H1 (cell line): Measurements from ENCODE around the gene HIPK3. TPM values are rescaled to one million over a fixed set of nuclear protein-coding genes. Genes with fewer than 3 reads are reported as not detected.

ENCODE experiments used
- CTCF ChIA-PET: fragments of 300-600 bp; sonication (Branson Sonifier 250); formaldehyde crosslinking; loops from one replicate; lab custom pipeline; 2021; ENCODE audit not compliant: partially characterized antibody; lab: Charles Lee
- POLR2A ChIA-PET: fragments of 300-600 bp; sonication (Branson Sonifier 250); formaldehyde crosslinking; loops from one replicate; lab custom pipeline; 2021; ENCODE audit warnings: inconsistent platforms; ENCODE audit not compliant: partially characterized antibody; lab: Charles Lee
- DNase-seq, 2 experiments: peaks; one replicate each; pipeline versions ENCODE4 v3.0.0 to v3.0.0-alpha.2; 2010 to 2022; ENCODE audit warnings: low spot score in 2 of 2, low read depth in 1 of 2, mixed read lengths in 1 of 2
- FAIRE-seq: peaks from 2 replicates; lab custom pipeline; 2011; peaks lifted over from hg19 to GRCh38; lab: Jason Lieb, UNC
- H2AFZ ChIP-seq: 2 replicates; pipeline ENCODE4 v1.8.1; 2012; ENCODE audit warnings: low read length, inconsistent platforms
- H2AK5ac ChIP-seq: 2 replicates; pipeline ENCODE4 v1.6.1; 2013; ENCODE audit warnings: low read depth, low read length
- H2BK120ac ChIP-seq: replicated peaks from 2 replicates; pipeline ENCODE3; 2013; ENCODE audit warnings: low read depth, low read length, inconsistent platforms
- H2BK12ac ChIP-seq: 2 replicates; pipeline ENCODE4 v1.6.1; 2013; ENCODE audit warnings: low read depth, low read length
- H2BK15ac ChIP-seq: 2 replicates; pipeline ENCODE4 v1.6.1; 2013; ENCODE audit warnings: low read length
- H2BK20ac ChIP-seq: 2 replicates; pipeline ENCODE4 v1.6.1; 2013; ENCODE audit warnings: low read length
- H2BK5ac ChIP-seq: 2 replicates; pipeline ENCODE4 v1.6.1; 2013; ENCODE audit warnings: low read depth, low read length
- H3K14ac ChIP-seq: 2 replicates; pipeline ENCODE4 v1.6.1; 2013; ENCODE audit warnings: inconsistent platforms; ENCODE audit not compliant: insufficient read length
- H3K18ac ChIP-seq: 2 replicates; pipeline ENCODE4 v1.6.1; 2013; ENCODE audit warnings: low read length; ENCODE audit errors: extremely low read depth
- H3K23ac ChIP-seq: 2 replicates; pipeline ENCODE4 v1.6.1; 2013; ENCODE audit warnings: inconsistent platforms; ENCODE audit not compliant: insufficient read length
- H3K23me2 ChIP-seq: 2 replicates; pipeline ENCODE4 v1.6.1; 2013; ENCODE audit warnings: low read depth, low read length
- H3K27ac ChIP-seq: 2 replicates; pipeline ENCODE4 v1.6.1; 2011; ENCODE audit warnings: low read depth, low read length, inconsistent platforms
- H3K27me3 ChIP-seq, 4 experiments: replicated peaks in 1 of 4; 1 replicate in 1 of 4; 2 replicates in 3 of 4; pipeline versions ENCODE4 v1.6.1 to v1.8.1; 2011 to 2013; ENCODE audit warnings: low read length in 3 of 4, mild to moderate bottlenecking in 3 of 4, inconsistent platforms in 2 of 4, mixed read lengths in 2 of 4, moderate library complexity in 1 of 4; ENCODE audit not compliant: control insufficient read depth in 3 of 4, insufficient read depth in 3 of 4; ENCODE audit errors: extremely low read depth in 1 of 4
- H3K36me3 ChIP-seq, 4 experiments: 2 replicates each; pipeline versions ENCODE4 v1.6.1 to v1.8.1; 2011 to 2013; ENCODE audit warnings: mild to moderate bottlenecking in 4 of 4, low read length in 3 of 4, moderate library complexity in 2 of 4, control low read depth in 1 of 4, inconsistent platforms in 1 of 4; ENCODE audit not compliant: insufficient read depth in 4 of 4, control insufficient read depth in 2 of 4
- H3K4ac ChIP-seq: replicated peaks from 2 replicates; pipeline ENCODE3; 2013; ENCODE audit warnings: low read length, low read depth, mixed read lengths, inconsistent platforms; ENCODE audit not compliant: insufficient read length
- H3K4me1 ChIP-seq, 4 experiments: replicated peaks in 1 of 4; 1 replicate in 1 of 4; 2 replicates in 3 of 4; pipeline versions ENCODE4 v1.6.1 to v1.8.1; 2011 to 2013; ENCODE audit warnings: low read length in 3 of 4, inconsistent platforms in 2 of 4, mixed read lengths in 1 of 4; ENCODE audit not compliant: insufficient read depth in 4 of 4, control insufficient read depth in 3 of 4
- H3K4me2 ChIP-seq, 2 experiments: 2 replicates each; pipeline versions ENCODE4 v1.6.1 to v1.8.1; 2011 to 2013; ENCODE audit warnings: low read depth in 2 of 2, low read length in 2 of 2, control low read depth in 1 of 2, inconsistent platforms in 1 of 2, mild to moderate bottlenecking in 1 of 2; ENCODE audit not compliant: insufficient read depth in 1 of 2
- H3K4me3 ChIP-seq, 4 experiments: fragments of 200-600, 300-600 bp in 1 of 4; sonication (generic), shearing (Covaris generic), sonication (Bioruptor Twin) in 1 of 4; 2 replicates each; pipeline versions ENCODE4 v1.5.1 to v1.8.1; 2011 to 2016; ENCODE audit warnings: low read length in 4 of 4, low read depth in 3 of 4, control low read depth in 2 of 4, inconsistent platforms in 2 of 4, mild to moderate bottlenecking in 2 of 4, mixed read lengths in 1 of 4, moderate library complexity in 1 of 4; ENCODE audit not compliant: insufficient read depth in 2 of 4; ENCODE audit errors: extremely low read depth in 1 of 4
- H3K56ac ChIP-seq: replicated peaks from 2 replicates; pipeline ENCODE3; 2013; ENCODE audit warnings: low read depth, mild to moderate bottlenecking, mixed read lengths, low read length, inconsistent platforms; ENCODE audit not compliant: insufficient read length
- H3K79me1 ChIP-seq: 2 replicates; pipeline ENCODE4 v1.6.1; 2013; ENCODE audit warnings: low read depth, low read length, control low read depth
- H3K79me2 ChIP-seq, 2 experiments: 2 replicates each; pipeline versions ENCODE4 v1.6.1 to v1.8.1; 2012 to 2013; ENCODE audit warnings: low read length in 2 of 2, mild to moderate bottlenecking in 2 of 2, inconsistent platforms in 1 of 2; ENCODE audit not compliant: insufficient read depth in 2 of 2, control insufficient read depth in 1 of 2
- H3K9ac ChIP-seq, 4 experiments: replicated peaks in 1 of 4; 1 replicate in 1 of 4; 2 replicates in 3 of 4; pipeline versions ENCODE4 v1.6.1 to v1.8.1; 2011 to 2013; ENCODE audit warnings: low read depth in 3 of 4, low read length in 3 of 4, control low read depth in 2 of 4, mild to moderate bottlenecking in 2 of 4, moderate library complexity in 2 of 4, inconsistent platforms in 1 of 4; ENCODE audit errors: extremely low read depth in 1 of 4
- H3K9me3 ChIP-seq, 2 experiments: 2 replicates each; pipeline versions ENCODE4 v1.6.1 to v1.8.1; 2012 to 2013; ENCODE audit warnings: mild to moderate bottlenecking in 2 of 2, moderate library complexity in 2 of 2, control low read depth in 1 of 2, inconsistent platforms in 1 of 2, low read depth in 1 of 2, low read length in 1 of 2, mixed read lengths in 1 of 2; ENCODE audit not compliant: insufficient read depth in 2 of 2
- H4K20me1 ChIP-seq, 2 experiments: replicated peaks in 1 of 2; 2 replicates each; pipeline versions ENCODE3 to v1.8.1; 2011 to 2013; ENCODE audit warnings: inconsistent platforms in 2 of 2, low read length in 2 of 2, mild to moderate bottlenecking in 1 of 2; ENCODE audit not compliant: insufficient read depth in 2 of 2, control insufficient read depth in 1 of 2
- H4K5ac ChIP-seq: 2 replicates; pipeline ENCODE4 v1.6.1; 2013; ENCODE audit warnings: low read length, low read depth, mixed read lengths, inconsistent platforms; ENCODE audit not compliant: insufficient read length
- H4K8ac ChIP-seq: 2 replicates; pipeline ENCODE4 v1.8.0; 2013; ENCODE audit warnings: mild to moderate bottlenecking, moderate library complexity, low read length, inconsistent platforms; ENCODE audit not compliant: insufficient read depth; ENCODE audit errors: extremely low read depth
- H4K91ac ChIP-seq: replicated peaks from 2 replicates; pipeline ENCODE3; 2013; ENCODE audit warnings: low read length, mixed read lengths, inconsistent platforms; ENCODE audit not compliant: insufficient read length
- BACH1 ChIP-seq: IDR thresholded peaks from 2 replicates; pipeline ENCODE4 v1.6.1; 2012; ENCODE audit warnings: low read length, improper control_type of control experiment
- E2F6 ChIP-seq: IDR thresholded peaks from 2 replicates; pipeline ENCODE4 v1.6.1; 2012; ENCODE audit warnings: inconsistent platforms
- GABPA ChIP-seq: IDR thresholded peaks from 2 replicates; pipeline ENCODE4 v1.6.1; 2011; ENCODE audit warnings: mild to moderate bottlenecking, low read length, moderate library complexity, borderline replicate concordance; ENCODE audit not compliant: insufficient read depth
- HDAC6 ChIP-seq: IDR thresholded peaks from one replicate; pipeline ENCODE4 v1.7.1; 2012; ENCODE audit warnings: low read depth, mild to moderate bottlenecking, inconsistent platforms, low read length, moderate library complexity
- POLR2AphosphoS5 ChIP-seq: IDR thresholded peaks from 2 replicates; pipeline ENCODE4 v1.6.1; 2011; ENCODE audit warnings: low read depth, low read length
- RFX5 ChIP-seq: IDR thresholded peaks from 2 replicates; pipeline ENCODE4 v1.6.1; 2011; ENCODE audit warnings: low read depth, low read length, improper control_type of control experiment, borderline replicate concordance
- RXRA ChIP-seq: IDR thresholded peaks from 2 replicates; pipeline ENCODE4 v1.6.1; 2011; ENCODE audit warnings: low read depth, mild to moderate bottlenecking, low read length, moderate library complexity; ENCODE audit not compliant: insufficient read depth
- SIN3A ChIP-seq, 2 experiments: IDR thresholded peaks in 1 of 2; conservative IDR thresholded peaks in 1 of 2; 2 replicates each; pipeline ENCODE4 v1.6.1; 2011 to 2012; ENCODE audit warnings: low read length in 2 of 2, improper control_type of control experiment in 1 of 2, low read depth in 1 of 2, mild to moderate bottlenecking in 1 of 2
- SP1 ChIP-seq: IDR thresholded peaks from 2 replicates; pipeline ENCODE4 v1.6.1; 2011; ENCODE audit warnings: low read depth, low read length
- SRF ChIP-seq: IDR thresholded peaks from 2 replicates; pipeline ENCODE4 v1.6.1; 2011; ENCODE audit warnings: mild to moderate bottlenecking, low read depth, low read length, moderate library complexity
- TEAD4 ChIP-seq: IDR thresholded peaks from 2 replicates; pipeline ENCODE4 v1.6.1; 2012; ENCODE audit warnings: low read depth, low read length, inconsistent platforms, mixed read lengths
- ZNF274 ChIP-seq: IDR thresholded peaks from 2 replicates; pipeline ENCODE4 v1.7.0; 2012; ENCODE audit warnings: low read length, borderline replicate concordance; ENCODE audit errors: extremely low read depth
- WGBS, 2 experiments: shearing (Covaris generic) in 1 of 2; methylation state at CpG; one replicate each; pipeline versions ENCODE4 v1.1.6 to v1.1.7; 2013 to 2015; ENCODE audit warnings: low lambda C conversion rate in 2 of 2, mixed read lengths in 2 of 2, inconsistent platforms in 1 of 2, low coverage in 1 of 2, missing lambda C conversion rate in 1 of 2; ENCODE audit not compliant: insufficient replicate concordance in 2 of 2, insufficient coverage in 1 of 2, insufficient read length in 1 of 2; ENCODE audit errors: extremely low coverage in 1 of 2, missing lambda C conversion rate in 1 of 2; 5-methylcytosine and 5-hydroxymethylcytosine counted together
- polyA plus RNA-seq, 7 experiments: library from polyadenylated mRNA; depleted of rRNA in 3 of 7; stranded (reverse) in 5 of 7; unstranded in 2 of 7; fragments of >200 nt in 5 of 7; fragments of 200-250 nt in 2 of 7; gene quantifications; 1 replicate in 5 of 7; 2 replicates in 1 of 7; 4 replicates in 1 of 7; pipeline versions ENCODE4 v1.2.1 to v1.2.3, GENCODE V29; 2011 to 2013; ENCODE audit warnings: missing spikeins in 2 of 7, mixed read lengths in 2 of 7
- total RNA-seq: library from RNA; stranded (reverse); fragmentation: NEBNext Ultra II Directional; extraction: Animal tissue kit (Norgen Biotek cat#: 25700); gene quantifications from 2 replicates; pipeline ENCODE4 v1.2.1, GENCODE V29; 2021

Gene HIPK3
- total and polyA plus RNA-seq, 2 of the 8 experiments (the other 6 are each of a cell fraction or from before 2014, with no cell fraction given): 5.0 to 22.3 TPM

- ChIA-PET CTCF (interaction anchor here (0.8 to 1.6 kb wide), 5 partner anchors 11 to 253 kb away, joined by 3 to 5 read pairs (median 4); no protein-coding TSS in a partner anchor), POLR2A (no interaction called here)
- TF ChIP-seq ZNF274 (no peak), E2F6 (no peak), TEAD4 (no peak), RXRA (no peak), GABPA (no peak), SP1 (no peak), SRF (no peak), POLR2AphosphoS5 (no peak), RFX5 (no peak), HDAC6 (no peak), SIN3A (conservative IDR thresholded peaks at IDR 0.05 in 1 of 2, IDR thresholded peaks at IDR 0.05 in 1 of 2; ENCODE audit: low read depth in 1 of 2, low read length in 2 of 2) (no peak), BACH1 (no peak)
- no peak overlapping the region for H3K4me2 ChIP-seq
- no peak overlapping the region for H2AK5ac ChIP-seq
- no peaks in the 10 kb centered on the region for H3K27me3 ChIP-seq
- H2BK5ac ChIP-seq: no peak overlapping the region
- no peak for FAIRE-seq
- no peak overlapping the region for H3K23ac ChIP-seq
- H3K79me2 ChIP-seq: peaks cover 0 to 12% of the 10 kb centered on the region in 2 experiments; a peak in 2 of 4 replicates
- 91% methylated on average over 1 of the region's 1 CpG; no CpG with 5 or more reads in 1 of the 2 experiments for WGBS, 2 experiments
- no peak overlapping the region for H3K14ac ChIP-seq
- DNase-seq: no peak
- no peak overlapping the region for H2BK120ac ChIP-seq
- H4K8ac ChIP-seq: no peak overlapping the region
- no peak overlapping the region for H3K4ac ChIP-seq
- no peak overlapping the region for H2BK12ac ChIP-seq
- H2BK20ac ChIP-seq: no peak overlapping the region
- no peaks in the 10 kb centered on the region for H3K9me3 ChIP-seq
- H4K20me1 ChIP-seq: peaks cover 0 to 6% of the 10 kb centered on the region in 2 experiments
- H2AFZ ChIP-seq: no peak overlapping the region
- H3K36me3 ChIP-seq: no peaks in the 10 kb centered on the region
- no peak overlapping the region for H2BK15ac ChIP-seq
- H4K5ac ChIP-seq: no peak overlapping the region
- H3K79me1 ChIP-seq: no peaks in the 10 kb centered on the region
- H3K18ac ChIP-seq: no peak overlapping the region
- H3K27ac ChIP-seq: no peak overlapping the region
- H3K4me1 ChIP-seq: no peaks in the 10 kb centered on the region
- H3K4me3 ChIP-seq: no peak overlapping the region
- no peak overlapping the region for H3K56ac ChIP-seq
- no peak overlapping the region for H3K9ac ChIP-seq
- no peak overlapping the region for H4K91ac ChIP-seq
- no peaks in the 10 kb centered on the region; the same call in 1 of the 2 replicates for H3K23me2 ChIP-seq
These were observed 60.5 kb downstream of the HIPK3 start for GRCh38 chr11:33317662-33318061.
